GM19438 (cell line): ENCODE data around the gene HOXA11.

Experiments used
- ATAC-seq: cut with Tn5 transposase; IDR thresholded peaks from one replicate; pipeline ENCODE4 v1.9.1; 2021; ENCODE audit warnings: low read depth; ENCODE audit not compliant: unreplicated experiment

HOXA11 gene

DNA sequence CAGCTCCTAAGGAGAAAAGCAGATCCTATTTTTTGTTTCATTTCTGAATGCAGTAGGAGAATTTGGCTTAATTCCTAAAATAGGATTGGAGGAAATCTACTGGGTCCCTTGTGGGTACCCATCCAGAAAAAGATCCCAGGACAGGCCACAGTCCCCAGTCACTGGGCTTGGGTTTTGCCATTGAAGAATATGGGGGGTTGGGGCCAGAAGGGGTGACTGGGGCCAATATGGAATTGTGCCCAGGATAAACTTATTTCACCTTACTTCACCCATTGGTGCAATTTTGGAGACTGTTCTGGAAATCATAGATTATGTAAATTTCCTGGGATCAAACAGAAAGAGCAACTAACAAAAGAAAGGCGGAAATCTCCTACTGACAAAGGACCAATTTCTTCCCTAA is 46.6 kb downstream of the HOXA11 start:
- no peak for ATAC-seq

DNA sequence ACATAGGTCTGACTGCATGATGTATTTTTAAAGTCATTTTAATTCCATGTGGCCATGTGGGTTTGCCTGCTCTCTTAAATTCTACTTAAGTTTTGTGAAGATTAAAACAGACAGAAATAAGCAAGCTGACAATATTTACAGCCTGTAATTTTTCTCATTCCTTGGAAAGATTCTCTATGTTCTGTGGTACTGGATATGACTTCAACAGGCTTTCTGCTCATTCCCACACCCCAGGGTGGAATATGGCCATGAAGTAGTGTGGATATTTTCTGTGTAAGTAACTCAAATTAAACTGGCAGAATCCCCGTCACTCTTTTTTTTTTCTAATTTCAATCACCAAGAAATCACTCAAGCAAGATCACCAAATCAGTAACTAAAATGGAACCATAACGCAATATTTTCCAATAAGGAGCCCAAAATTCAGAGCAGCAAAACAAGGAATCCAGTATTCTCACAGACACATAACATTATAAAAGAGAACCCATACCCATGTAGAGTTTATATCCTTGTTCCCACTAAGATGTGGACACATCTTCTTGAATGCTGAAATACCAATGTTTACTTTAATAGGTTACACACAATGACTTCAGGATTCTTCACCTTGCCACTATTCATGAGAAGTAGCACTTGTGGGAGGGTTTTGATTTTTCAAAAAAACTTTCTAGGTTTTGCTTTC is 47.3 kb downstream of the HOXA11 start:
- no peak for ATAC-seq

DNA sequence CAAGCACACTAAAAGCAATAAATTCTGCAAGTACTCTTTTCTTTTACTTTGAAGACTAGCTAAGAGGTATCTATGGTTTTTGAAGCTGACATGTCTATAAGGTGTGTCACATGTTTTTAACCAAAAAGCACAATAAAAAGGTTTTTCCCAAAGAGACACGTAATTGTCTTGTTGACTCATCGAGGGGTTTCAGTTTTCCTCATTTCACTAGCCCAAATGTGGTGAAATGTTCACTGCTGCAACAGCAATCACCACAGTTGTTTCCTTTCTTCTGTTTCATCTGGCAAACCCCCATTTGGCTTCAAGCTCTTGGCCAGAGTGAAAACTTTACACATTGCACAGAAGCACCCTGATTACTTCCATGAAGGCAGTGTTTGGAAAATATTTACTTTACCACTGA is 50.6 kb downstream of the HOXA11 start:
- no peak for ATAC-seq

DNA sequence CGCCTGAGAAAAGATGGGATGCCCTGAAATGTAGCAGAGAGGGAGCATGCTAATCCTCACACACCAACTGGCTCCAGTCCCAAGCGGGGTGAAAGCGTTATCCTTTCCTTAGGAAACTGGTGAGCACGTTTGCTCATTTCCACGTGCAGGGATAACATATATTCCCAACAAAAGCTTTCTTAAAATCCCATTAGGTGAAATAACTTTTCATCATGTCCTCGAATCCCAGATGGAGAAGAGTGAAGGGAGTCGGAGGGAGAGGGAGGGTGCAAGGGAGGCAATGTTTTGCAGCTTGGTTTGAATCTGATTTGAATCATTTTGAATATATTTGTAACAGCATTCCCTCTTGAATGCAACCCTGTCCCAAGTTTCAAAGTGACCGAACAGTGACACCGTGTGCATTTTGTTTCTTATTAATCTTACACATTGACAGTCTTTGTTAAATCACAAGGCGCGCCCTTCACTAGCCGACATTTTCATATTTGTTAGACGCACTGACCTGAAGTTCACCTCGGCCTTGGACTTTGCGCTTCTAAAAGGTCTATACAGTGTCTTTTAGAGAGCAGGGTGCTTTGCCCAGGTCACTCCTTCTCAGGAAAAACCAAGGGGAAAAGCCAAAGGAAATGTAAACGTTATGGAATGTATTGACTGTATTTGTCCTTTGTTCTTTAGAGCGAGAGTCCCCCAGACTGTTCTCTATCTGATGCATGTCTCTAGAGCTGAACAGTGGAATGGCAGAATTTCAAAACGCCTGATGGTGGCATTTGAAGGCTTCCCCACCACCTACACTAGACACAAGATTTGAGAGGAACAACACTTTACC is 51.4 kb downstream of the HOXA11 start:
- ATAC-seq, result no peak

DNA sequence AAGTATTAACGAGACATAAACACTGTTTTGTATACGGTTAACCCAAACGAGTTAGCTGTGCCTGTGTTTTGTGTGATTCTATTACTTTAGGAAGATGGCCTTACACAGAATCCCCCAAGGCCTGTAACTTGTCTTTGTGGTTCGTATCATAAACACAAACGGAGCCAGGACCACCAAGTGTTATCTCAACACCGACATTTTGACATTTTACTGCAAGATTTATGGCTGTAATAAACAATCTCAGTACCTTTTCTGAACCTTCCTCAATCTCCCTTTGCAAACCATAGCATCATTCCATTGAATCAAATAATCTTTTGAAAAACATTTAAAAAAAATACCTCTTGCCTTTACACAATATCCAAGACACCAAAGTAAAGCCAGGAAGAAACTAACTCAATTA is 52.1 kb downstream of the HOXA11 start:
- no peak for ATAC-seq

DNA sequence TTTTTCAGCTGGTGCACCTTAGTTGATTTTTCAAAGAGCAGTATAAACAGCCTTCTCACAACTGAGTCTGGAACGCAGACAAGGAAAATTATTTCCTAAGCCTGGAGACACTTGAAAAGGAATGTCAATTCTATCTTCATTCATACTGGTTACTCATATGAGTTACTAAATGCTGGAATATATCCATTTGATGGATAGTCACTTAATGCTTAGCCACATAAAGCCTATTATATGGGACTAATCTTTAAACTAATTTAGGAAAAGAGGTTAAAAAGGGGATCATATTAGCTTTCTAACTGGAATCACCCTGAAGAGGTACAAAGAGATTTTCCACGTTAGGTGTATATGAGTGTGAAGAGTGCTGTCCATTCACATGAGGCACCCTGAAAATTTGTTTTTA is 52.8 kb downstream of the HOXA11 start:
- ATAC-seq, result no peak

DNA sequence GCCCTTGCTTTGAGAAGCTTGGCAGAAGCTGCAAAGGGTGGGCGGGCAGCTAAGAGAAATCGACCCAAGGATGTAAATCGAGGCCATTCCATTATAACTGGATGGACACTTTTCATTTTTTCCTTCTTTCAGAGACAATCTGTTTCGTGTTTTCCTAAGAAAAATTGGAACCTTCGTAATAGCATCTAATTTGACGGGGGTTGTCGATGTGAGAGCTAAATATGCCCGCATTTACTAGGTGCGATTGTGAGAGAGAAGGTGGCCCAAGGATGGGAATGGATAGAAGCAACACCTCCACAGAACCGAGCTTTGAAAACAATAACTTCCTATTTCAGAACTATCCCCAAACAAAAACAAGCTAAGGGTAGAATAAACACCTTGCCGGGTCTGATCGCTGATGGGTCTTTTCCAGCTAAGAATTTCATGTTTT is 53.6 kb downstream of the HOXA11 start:
- ATAC-seq, result no peak
